GM13976 (cell line): ENCODE data around the gene MGAT4D.
"Not testable (repeated sequence)": the region's sequence is repeated elsewhere in the genome, so short reads cannot be mapped to it uniquely, and the experiment has no call there.

ENCODE experiments used
- DNase-seq: peaks from one replicate; pipeline ENCODE4 v3.0.0; 2012; ENCODE audit warnings: low spot score
- CTCF ChIP-seq: IDR thresholded peaks from 2 replicates; pipeline ENCODE4 v1.5.1; 2012; ENCODE audit warnings: borderline replicate concordance, mild to moderate bottlenecking; ENCODE audit not compliant: insufficient read depth; ENCODE audit errors: extremely low read depth, missing control alignments, control extremely low read depth
- in situ Hi-C: fragments of 300-500 bp; cut with MboI; formaldehyde crosslinking; loops from one replicate; pipeline ENCODE4 v1.12.0; 2022; ENCODE audit warnings: low sequenced_read_pairs, mixed read lengths, inconsistent platforms; ENCODE audit not compliant: unreplicated experiment

The MGAT4D gene

GRCh38 chr4:140448162-140448561, 49.9 kb downstream of the MGAT4D start:
- in situ Hi-C loops: no loop called here
- no peak for DNase-seq
- TF ChIP-seq CTCF: no peak

DNA sequence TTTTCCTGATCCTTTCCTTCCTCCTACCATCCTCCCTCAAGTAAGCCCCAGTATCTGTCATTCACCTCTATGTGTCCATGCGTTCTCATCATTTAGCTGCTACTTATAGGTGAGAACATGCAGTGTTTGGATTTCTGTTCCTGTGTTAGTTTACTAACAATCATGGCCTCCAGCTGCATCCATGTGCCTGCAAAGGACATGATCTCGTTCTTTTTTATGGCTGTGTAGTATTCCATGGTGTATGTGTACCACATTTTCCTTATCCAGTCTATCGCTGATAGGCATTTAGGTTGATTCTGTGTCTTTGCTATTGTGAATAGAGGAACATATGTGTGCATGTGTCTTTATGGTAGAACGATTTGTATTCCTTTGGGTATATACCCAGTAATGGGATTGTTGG, 53.7 kb downstream of the MGAT4D start:
- DNase-seq, in situ Hi-C loops: not testable (repeated sequence)

GRCh38 chr4:140439644-140440142, 58.4 kb downstream of the MGAT4D start:
- in situ Hi-C loops: no loop called here
- TF ChIP-seq CTCF: no peak
- DNase-seq: no peak

- in situ Hi-C loops: no loop called here
- no peak for DNase-seq
- TF ChIP-seq CTCF: no peak
Observed at GRCh38 chr4:140427919-140428471, 70.1 kb downstream of the MGAT4D start.

GRCh38 chr4:140427106-140427918, 70.8 kb downstream of the MGAT4D start, which contains the start of gene CLGN:
Gene CLGN, minus strand, starts transcription at chr4:140427648. Its CDS starts 14,570 bp downstream, at chr4:140413078.
- in situ Hi-C loops: no loop called here
- peak; percentile 25 for TF ChIP-seq CTCF
- DNase-seq: peak; percentile 80

DNA sequence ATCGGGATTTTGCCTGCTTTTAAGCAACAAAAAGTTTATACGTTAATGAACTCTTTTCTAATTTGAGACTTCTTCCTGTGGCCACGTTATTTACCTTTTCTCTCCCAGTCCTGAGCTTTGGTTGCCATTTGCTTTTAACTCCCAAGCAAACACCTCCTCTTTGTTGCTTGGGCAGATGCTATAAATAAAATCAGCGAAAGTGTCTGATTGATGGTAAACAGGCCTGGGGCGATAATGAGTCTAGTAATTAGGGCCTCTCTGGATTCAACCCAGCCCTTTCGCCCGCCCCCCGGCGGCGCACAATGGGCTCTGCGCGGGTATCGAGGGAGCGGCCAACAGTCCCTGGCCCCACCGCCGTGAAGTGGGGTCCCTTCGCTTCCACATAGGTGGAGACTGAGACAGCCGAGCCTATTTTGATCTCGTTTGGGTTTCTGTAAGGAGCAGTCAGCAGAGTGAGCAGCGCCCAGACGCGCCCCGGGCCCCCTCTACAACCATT, 71.4 kb downstream of the MGAT4D start:
- in situ Hi-C loops: no loop called here

More for the DNA sequence above, 71.4 kb downstream of the MGAT4D start:
- DNase-seq: no peak
- TF ChIP-seq CTCF: no peak
